HG02884 (cell line): ENCODE data around the gene LRRC75A.
"Not testable (repeated sequence)": the region's sequence is repeated elsewhere in the genome, so short reads cannot be mapped to it uniquely, and the experiment has no call there.

Source experiments
- ATAC-seq: cut with Tn5 transposase; IDR thresholded peaks from one replicate; pipeline ENCODE4 v1.9.1; 2021; ENCODE audit warnings: mild to moderate bottlenecking, moderate library complexity; ENCODE audit not compliant: unreplicated experiment

The LRRC75A gene

GRCh38 chr17:16491703-16492612 is at the start of gene LRRC75A:
LRRC75A (minus strand) TSS chr17:16492193; CDS start chr17:16491990, 203 bp downstream.
- ATAC-seq = no peak

- no peak for ATAC-seq
Observed at GRCh38 chr17:16537130-16537458, 45.1 kb upstream of the LRRC75A start.

GRCh38 chr17:16534236-16534635 is 42.2 kb upstream of the LRRC75A start:
- ATAC-seq = no peak

GRCh38 chr17:16529906-16530305 is 37.9 kb upstream of the LRRC75A start:
- no peak for ATAC-seq

GRCh38 chr17:16527298-16527697 is 35.3 kb upstream of the LRRC75A start:
- no peak for ATAC-seq

- not testable (repeated sequence) for ATAC-seq
Observed at GRCh38 chr17:16525556-16525955, 33.6 kb upstream of the LRRC75A start.

- ATAC-seq = no peak
Observed at GRCh38 chr17:16521070-16521727, 29.2 kb upstream of the LRRC75A start.

- no peak for ATAC-seq
Observed at GRCh38 chr17:16519021-16519420, 27.0 kb upstream of the LRRC75A start.

GRCh38 chr17:16517477-16517876 is 25.5 kb upstream of the LRRC75A start:
- ATAC-seq = no peak

GRCh38 chr17:16516594-16517051 is 24.6 kb upstream of the LRRC75A start:
- no peak for ATAC-seq

GRCh38 chr17:16515933-16516332 is 23.9 kb upstream of the LRRC75A start:
- no peak for ATAC-seq

- no peak for ATAC-seq
Observed at GRCh38 chr17:16513873-16514272, 21.9 kb upstream of the LRRC75A start.

GRCh38 chr17:16512011-16512410 is 20.0 kb upstream of the LRRC75A start:
- ATAC-seq = no peak

GRCh38 chr17:16511593-16511992 is 19.6 kb upstream of the LRRC75A start:
- no peak for ATAC-seq

GRCh38 chr17:16507918-16508533 is 16.0 kb upstream of the LRRC75A start:
- ATAC-seq = no peak

GRCh38 chr17:16506188-16506587 is 14.2 kb upstream of the LRRC75A start:
- no peak for ATAC-seq

GRCh38 chr17:16504984-16505383 is 13.0 kb upstream of the LRRC75A start:
- ATAC-seq = no peak

- ATAC-seq = no peak
Observed at GRCh38 chr17:16496820-16497489, 5.0 kb upstream of the LRRC75A start.

GRCh38 chr17:16495980-16496819 is 4.2 kb upstream of the LRRC75A start:
- no peak for ATAC-seq

- ATAC-seq = no peak
Observed at GRCh38 chr17:16495561-16495960, 3.6 kb upstream of the LRRC75A start.
